ENCODE results near the gene BRD1. TPM values are rescaled to one million over a fixed set of nuclear protein-coding genes. Genes with fewer than 3 reads are reported as not detected.

Gene BRD1
- total RNA-seq: 60.3 to 65.0 TPM (median 64.1 TPM) in 3 replicates

- Mint-ChIP-seq H3K4me1 (peaks cover 25% of the 10 kb centered on the region), H3K27me3 (ENCODE audit: low read depth) (peaks cover 1% of the 10 kb centered on the region), H3K9me3 (peaks cover 22% of the 10 kb centered on the region), H3K4me3 (peak within 1 kb of the TSS; percentile 85), H3K36me3 (peaks cover 21% of the 10 kb centered on the region), H3K27ac (peak within 1 kb of the TSS; percentile 93)
- no peak for DNase-seq (ENCODE audit: low spot score in 2 of 2, unreplicated experiment in 2 of 2)
- no peak for TF ChIP-seq CTCF (IDR thresholded peaks at IDR 0.05; ENCODE audit: unreplicated experiment)
Observed at GRCh38 chr22:49827853-49828598, at the start of gene BRD1. BRD1 (minus strand) TSS chr22:49827873; CDS start chr22:49824317, 3,556 bp downstream.

GRCh38 chr22:49873228-49873940, 45.7 kb upstream of the BRD1 start:
- H3K9me3 Mint-ChIP-seq: peaks cover 60% of the 10 kb centered on the region
- peaks cover 70% of the 10 kb centered on the region for H3K36me3 Mint-ChIP-seq
- H3K4me1 Mint-ChIP-seq: no peaks in the 10 kb centered on the region
- no peak overlapping the region for H3K4me3 Mint-ChIP-seq
- H3K27ac Mint-ChIP-seq: no peak overlapping the region
- H3K27me3 Mint-ChIP-seq (ENCODE audit: low read depth): no peaks in the 10 kb centered on the region
- DNase-seq (ENCODE audit: low spot score in 2 of 2, unreplicated experiment in 2 of 2): no peak
- TF ChIP-seq CTCF (IDR thresholded peaks at IDR 0.05; ENCODE audit: unreplicated experiment): no peak

GRCh38 chr22:49872347-49872746, 44.7 kb upstream of the BRD1 start:
- Mint-ChIP-seq H3K4me3 (no peak overlapping the region), H3K4me1 (no peaks in the 10 kb centered on the region), H3K27ac (no peak overlapping the region), H3K9me3 (peaks cover 59% of the 10 kb centered on the region), H3K27me3 (ENCODE audit: low read depth) (no peaks in the 10 kb centered on the region), H3K36me3 (peaks cover 72% of the 10 kb centered on the region)
- DNase-seq (ENCODE audit: low spot score in 2 of 2, unreplicated experiment in 2 of 2): no peak
- no peak for TF ChIP-seq CTCF (IDR thresholded peaks at IDR 0.05; ENCODE audit: unreplicated experiment)

- H3K36me3 Mint-ChIP-seq: peaks cover 75% of the 10 kb centered on the region
- no peaks in the 10 kb centered on the region for H3K27me3 Mint-ChIP-seq (ENCODE audit: low read depth)
- DNase-seq (ENCODE audit: low spot score in 2 of 2, unreplicated experiment in 2 of 2): no peak
- no peak overlapping the region for H3K27ac Mint-ChIP-seq
- no peak overlapping the region for H3K4me3 Mint-ChIP-seq
- H3K4me1 Mint-ChIP-seq: no peaks in the 10 kb centered on the region
- H3K9me3 Mint-ChIP-seq: peaks cover 63% of the 10 kb centered on the region
- no peak for TF ChIP-seq CTCF (IDR thresholded peaks at IDR 0.05; ENCODE audit: unreplicated experiment)
Observed at GRCh38 chr22:49871482-49871881, 43.8 kb upstream of the BRD1 start.

GRCh38 chr22:49869845-49870712, 42.4 kb upstream of the BRD1 start:
- no peak for DNase-seq (ENCODE audit: low spot score in 2 of 2, unreplicated experiment in 2 of 2)
- Mint-ChIP-seq H3K36me3 (peaks cover 75% of the 10 kb centered on the region), H3K4me1 (no peaks in the 10 kb centered on the region), H3K27me3 (ENCODE audit: low read depth) (no peaks in the 10 kb centered on the region), H3K9me3 (peaks cover 65% of the 10 kb centered on the region), H3K27ac (no peak overlapping the region), H3K4me3 (no peak overlapping the region)
- no peak for TF ChIP-seq CTCF (IDR thresholded peaks at IDR 0.05; ENCODE audit: unreplicated experiment)
